Thyroid gland (tissue), 4 donors: ENCODE results near the gene L1CAM.

Experiments
- CTCF ChIP-seq, 6 experiments: fragments of 200-600 bp in 3 of 6; fragments of 450-650 bp in 3 of 6; sonication (generic) in 3 of 6; IDR thresholded peaks; one replicate each; pipeline ENCODE4 v1.5.1; 2016 to 2019; ENCODE audit warnings: antibody characterized with exemption in 6 of 6, mild to moderate bottlenecking in 2 of 6, inconsistent platforms in 1 of 6, moderate library complexity in 1 of 6
- POLR2A ChIP-seq, 2 donors: fragments of 450-650 bp; IDR thresholded peaks; one replicate each; pipeline ENCODE4 v1.6.1; 2017; ENCODE audit warnings: antibody characterized with exemption in 2 of 2, mild to moderate bottlenecking in 2 of 2, moderate library complexity in 1 of 2

DNA sequence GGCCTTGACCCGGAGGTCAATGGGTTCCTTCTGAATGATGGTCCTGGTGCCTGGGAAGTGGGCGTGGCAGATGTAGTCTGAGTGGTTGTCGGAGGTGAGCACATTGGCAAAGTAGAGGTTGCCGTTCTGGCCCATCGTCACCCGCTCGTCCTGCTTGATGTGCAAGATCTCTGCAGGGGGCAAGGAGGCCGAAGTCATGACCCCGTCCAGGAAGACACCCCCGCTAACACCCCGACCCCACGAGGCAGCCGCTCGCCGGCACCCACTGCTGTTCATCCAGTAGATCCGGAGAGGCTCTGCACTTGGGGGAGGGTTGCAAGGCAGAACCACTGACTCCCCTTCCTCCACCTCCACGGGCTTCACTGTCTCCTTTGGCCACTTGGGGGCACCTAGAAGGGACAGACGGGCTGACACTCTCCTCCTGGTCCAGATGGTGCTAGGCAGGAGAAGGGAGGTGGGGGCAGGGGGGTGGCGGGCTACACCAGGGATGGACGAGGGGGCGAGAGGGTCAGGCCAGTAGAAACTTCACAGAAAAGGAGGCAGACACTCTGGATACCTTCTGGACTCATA lies 15.1 kb downstream of the L1CAM start:
- TF ChIP-seq POLR2A (IDR thresholded peaks at IDR 0.05), result no peak
- TF ChIP-seq CTCF (IDR thresholded peaks at IDR 0.05), result no peak
